Subcutaneous adipose tissue (tissue), 4 donors: Measurements from ENCODE around the gene MXD3. TPM values are rescaled to one million over a fixed set of nuclear protein-coding genes. Genes with fewer than 3 reads are reported as not detected.

Experiments used
- CTCF ChIP-seq: fragments of 450-650 bp; IDR thresholded peaks from one replicate; pipeline ENCODE4 v1.5.1; 2016; ENCODE audit warnings: low read depth, mild to moderate bottlenecking, control low read depth, antibody characterized with exemption, moderate library complexity
- total RNA-seq, 4 donors: library from RNA; depleted of rRNA; stranded (reverse); fragments of >200 nt; gene quantifications; one replicate each; pipeline ENCODE4 v1.1.0, GENCODE V29; 2016

Gene MXD3
- total RNA-seq, 4 donors from 2014 or later: 0.82 to 13.0 (median 6.7) TPM

GRCh38 chr5:177333420-177334154, 21.9 kb upstream of the MXD3 start:
- TF ChIP-seq CTCF: no peak

- no peak for TF ChIP-seq CTCF
Observed at GRCh38 chr5:177332896-177333260, 21.2 kb upstream of the MXD3 start.

- TF ChIP-seq CTCF: no peak
Observed at GRCh38 chr5:177332031-177332895, 20.6 kb upstream of the MXD3 start.

- TF ChIP-seq CTCF: no peak
Observed at GRCh38 chr5:177330991-177331842, 19.5 kb upstream of the MXD3 start.

GRCh38 chr5:177329883-177330282, 18.2 kb upstream of the MXD3 start:
- no peak for TF ChIP-seq CTCF

- TF ChIP-seq CTCF: no peak
Observed at GRCh38 chr5:177328545-177329231, 17.0 kb upstream of the MXD3 start.
